CD14-positive monocyte (primary cell): ENCODE data around the gene RWDD2A. TPM values are rescaled to one million over a fixed set of nuclear protein-coding genes. Genes with fewer than 3 reads are reported as not detected.

Experiments
- DNase-seq, 3 donors: peaks; one replicate each; pipeline ENCODE4 v3.0.0-alpha.2; 2011 to 2022
- H2AFZ ChIP-seq: 2 replicates; pipeline ENCODE4 v1.6.0; 2012; ENCODE audit warnings: mild to moderate bottlenecking, low read depth, low read length, inconsistent platforms; ENCODE audit not compliant: insufficient read depth, poor library complexity, severe bottlenecking
- H3K27ac ChIP-seq, 2 donors: 1 replicate in 1 of 2; 2 replicates in 1 of 2; pipeline ENCODE4 v1.5.1; 2012 to 2013; ENCODE audit warnings: low read length in 2 of 2, control low read depth in 1 of 2, inconsistent platforms in 1 of 2, low read depth in 1 of 2, mild to moderate bottlenecking in 1 of 2
- H3K27me3 ChIP-seq, 2 donors: one replicate each; pipeline versions ENCODE4 v1.6.0 to v1.6.1; 2011 to 2013; ENCODE audit warnings: low read length in 2 of 2; ENCODE audit not compliant: control insufficient read depth in 2 of 2, insufficient read depth in 2 of 2
- H3K36me3 ChIP-seq, 2 donors: replicated peaks in 1 of 2; 1 replicate in 1 of 2; 2 replicates in 1 of 2; pipeline versions ENCODE4 v1.5.1 to v1.6.1; 2012 to 2013; ENCODE audit warnings: low read length in 2 of 2, control low read depth in 1 of 2, inconsistent platforms in 1 of 2, mild to moderate bottlenecking in 1 of 2; ENCODE audit not compliant: insufficient read depth in 2 of 2, control insufficient read depth in 1 of 2
- H3K4me1 ChIP-seq, 2 donors: 1 replicate in 1 of 2; 2 replicates in 1 of 2; pipeline versions ENCODE4 v1.5.1 to v1.6.1; 2012 to 2013; ENCODE audit warnings: low read length in 2 of 2, control low read depth in 1 of 2, inconsistent platforms in 1 of 2, mild to moderate bottlenecking in 1 of 2, moderate library complexity in 1 of 2; ENCODE audit not compliant: insufficient read depth in 2 of 2, control insufficient read depth in 1 of 2
- H3K4me2 ChIP-seq: replicated peaks from 2 replicates; pipeline ENCODE3; 2012; ENCODE audit warnings: low read length, moderate library complexity, mild to moderate bottlenecking; ENCODE audit not compliant: poor library complexity, severe bottlenecking; ENCODE audit errors: extremely low read depth
- H3K4me3 ChIP-seq, 3 experiments: fragments of 200-600 bp in 1 of 3; sonication (generic) in 1 of 3; replicated peaks in 1 of 3; 1 replicate in 2 of 3; 2 replicates in 1 of 3; pipeline ENCODE4 v1.5.1; 2011 to 2013; ENCODE audit warnings: low read length in 3 of 3, mild to moderate bottlenecking in 3 of 3, control low read depth in 2 of 3, low read depth in 2 of 3, inconsistent platforms in 1 of 3, moderate library complexity in 1 of 3
- H3K79me2 ChIP-seq: 2 replicates; pipeline ENCODE4 v1.6.0; 2012; ENCODE audit warnings: mild to moderate bottlenecking, control low read depth, inconsistent platforms, low read length, moderate library complexity; ENCODE audit not compliant: insufficient read depth
- H3K9ac ChIP-seq: 2 replicates; pipeline ENCODE4 v1.6.0; 2017; ENCODE audit warnings: low read length, mild to moderate bottlenecking; ENCODE audit not compliant: insufficient read depth, poor library complexity, severe bottlenecking
- H3K9me3 ChIP-seq, 2 donors: replicated peaks in 1 of 2; 1 replicate in 1 of 2; 2 replicates in 1 of 2; pipeline versions ENCODE4 v1.5.1 to v1.6.1; 2012 to 2013; ENCODE audit warnings: low read length in 2 of 2, control low read depth in 1 of 2; ENCODE audit not compliant: control insufficient read depth in 1 of 2, insufficient read depth in 1 of 2
- H4K20me1 ChIP-seq: 2 replicates; pipeline ENCODE4 v1.6.0; 2012; ENCODE audit warnings: mild to moderate bottlenecking, low read length, control low read depth, moderate library complexity; ENCODE audit not compliant: insufficient read depth
- H3K27ac Mint-ChIP-seq, 7 donors: one replicate each; pipeline ENCODE4 v1.8.0; 2020; ENCODE audit warnings: mild to moderate bottlenecking in 7 of 7, mixed read lengths in 7 of 7, moderate library complexity in 6 of 7, inconsistent platforms in 2 of 7
- H3K27me3 Mint-ChIP-seq, 3 donors: one replicate each; pipeline ENCODE4 v1.8.0; 2021 to 2022; ENCODE audit warnings: low read depth in 3 of 3, mild to moderate bottlenecking in 3 of 3, mixed read lengths in 3 of 3, moderate library complexity in 3 of 3, inconsistent platforms in 1 of 3
- H3K36me3 Mint-ChIP-seq, 2 donors: one replicate each; pipeline ENCODE4 v1.8.0; 2020; ENCODE audit warnings: mixed read lengths in 2 of 2, inconsistent platforms in 1 of 2, mild to moderate bottlenecking in 1 of 2
- H3K4me1 Mint-ChIP-seq: one replicate; pipeline ENCODE4 v1.8.0; 2020; ENCODE audit warnings: mild to moderate bottlenecking, mixed read lengths
- H3K4me3 Mint-ChIP-seq, 2 donors: one replicate each; pipeline ENCODE4 v1.8.0; 2020; ENCODE audit warnings: mild to moderate bottlenecking in 2 of 2, mixed read lengths in 2 of 2, moderate library complexity in 1 of 2
- H3K9me3 Mint-ChIP-seq, 7 donors: one replicate each; pipeline ENCODE4 v1.8.0; 2020 to 2022; ENCODE audit warnings: mixed read lengths in 7 of 7, mild to moderate bottlenecking in 6 of 7, moderate library complexity in 6 of 7, inconsistent platforms in 2 of 7
- CTCF ChIP-seq: fragments of 200-600 bp; IDR thresholded peaks from one replicate; pipeline ENCODE4 v1.8.0; 2022; ENCODE audit warnings: antibody characterized with exemption, mild to moderate bottlenecking
- WGBS: methylation state at CpG from one replicate; pipeline ENCODE4 v1.1.5; 2013; ENCODE audit warnings: missing lambda C conversion rate; ENCODE audit not compliant: insufficient coverage; 5-methylcytosine and 5-hydroxymethylcytosine counted together
- intact Hi-C, 2 donors: fragments of 100-400 bp; cut with micrococcal nuclease; formaldehyde crosslinking; loops; one replicate each; pipeline versions ENCODE4 v1.15.0 to v1.15.1; 2023
- polyA plus RNA-seq, 3 donors: library from polyadenylated mRNA; depleted of rRNA in 1 of 3; unstranded in 2 of 3; stranded (reverse) in 1 of 3; fragments of 300-500 nt in 2 of 3; fragments of >200 nt in 1 of 3; fragmentation: Illumina TruSeq in 2 of 3; gene quantifications; 1 replicate in 2 of 3; 2 replicates in 1 of 3; pipeline ENCODE4 v1.2.3, GENCODE V29; 2012 to 2021

The RWDD2A gene
- polyA plus RNA-seq, 3 donors: 0.77 to 1.2 (median 1.1) TPM

GRCh38 chr6:83215131-83216047 is 22.2 kb downstream of the RWDD2A start:
- 38% methylated on average over 4 of the region's 7 CpGs for WGBS
- Histone ChIP-seq H3K4me2 (no peak overlapping the region), H3K79me2 (no peaks in the 10 kb centered on the region), H3K9ac (no peak overlapping the region), H3K4me1 (no peaks in the 10 kb centered on the region), H3K36me3 (no peaks in the 10 kb centered on the region), H3K27me3 (peaks cover 0 to 3% of the 10 kb centered on the region in 2 donors), H3K27ac (no peak overlapping the region), H3K9me3 (no peaks in the 10 kb centered on the region), H3K4me3 (no peak overlapping the region), H4K20me1 (no peaks in the 10 kb centered on the region), H2AFZ (no peak overlapping the region)
- peak; percentile 22 to 48 (median 32) for DNase-seq
- intact Hi-C loops: no loop called here
- no peak overlapping the region for H3K27ac Mint-ChIP-seq
- TF ChIP-seq CTCF: peak; percentile 78
- H3K27me3 Mint-ChIP-seq: peaks cover 5 to 15% (median 8%) of the 10 kb centered on the region in 3 donors
- H3K4me3 Mint-ChIP-seq: no peak overlapping the region
- H3K4me1 Mint-ChIP-seq: no peaks in the 10 kb centered on the region
- H3K9me3 Mint-ChIP-seq: no peaks in the 10 kb centered on the region
- H3K36me3 Mint-ChIP-seq: no peaks in the 10 kb centered on the region

- no peak for TF ChIP-seq CTCF
- DNase-seq: no peak
- intact Hi-C loops: no loop called here
- Histone ChIP-seq H3K4me2 (no peak overlapping the region), H3K27me3 (no peaks in the 10 kb centered on the region), H2AFZ (no peak overlapping the region), H3K27ac (no peak overlapping the region), H4K20me1 (no peaks in the 10 kb centered on the region), H3K36me3 (no peaks in the 10 kb centered on the region), H3K9ac (no peak overlapping the region), H3K9me3 (no peaks in the 10 kb centered on the region), H3K4me1 (no peaks in the 10 kb centered on the region), H3K4me3 (no peak overlapping the region), H3K79me2 (no peaks in the 10 kb centered on the region)
- Mint-ChIP-seq H3K27ac (no peak overlapping the region), H3K4me1 (no peaks in the 10 kb centered on the region), H3K27me3 (peaks cover 2 to 12% (median 5%) of the 10 kb centered on the region in 3 donors), H3K9me3 (no peaks in the 10 kb centered on the region), H3K4me3 (no peak overlapping the region), H3K36me3 (no peaks in the 10 kb centered on the region)
Observed at GRCh38 chr6:83216806-83217205, 23.6 kb downstream of the RWDD2A start.
